MG63 (cell line): ENCODE results near the gene SLITRK3. TPM values are rescaled to one million over a fixed set of nuclear protein-coding genes. Genes with fewer than 3 reads are reported as not detected.

Experiments
- DNase-seq: peaks from one replicate; pipeline ENCODE4 v3.0.0-alpha.2; 2020
- H3K27me3 ChIP-seq: fragments of 250-450 bp; sonication (Bioruptor Pico); 2 replicates; pipeline ENCODE4 v1.5.1; 2020; ENCODE audit warnings: mild to moderate bottlenecking, moderate library complexity
- H3K36me3 ChIP-seq: fragments of 250-450 bp; sonication (Bioruptor Pico); 2 replicates; pipeline ENCODE4 v1.5.1; 2020; ENCODE audit warnings: mild to moderate bottlenecking, moderate library complexity
- H3K4me3 ChIP-seq: fragments of 250-450 bp; sonication (Bioruptor Pico); 2 replicates; pipeline ENCODE4 v1.5.1; 2020; ENCODE audit warnings: mild to moderate bottlenecking, moderate library complexity
- H3K9me3 ChIP-seq: fragments of 250-450 bp; sonication (Bioruptor Pico); 2 replicates; pipeline ENCODE4 v1.5.1; 2020; ENCODE audit warnings: mild to moderate bottlenecking, moderate library complexity
- total RNA-seq: library from RNA; depleted of rRNA; stranded (reverse); fragments of >200 nt; shearing (Covaris generic); gene quantifications from 2 replicates; pipeline ENCODE4 v1.2.3, GENCODE V29; 2014; ENCODE audit warnings: low replicate concordance

Gene SLITRK3
- total RNA-seq, 1 experiment from 2014 or later: not detected

GRCh38 chr3:165196577-165197480 is 645 bp upstream of the SLITRK3 start:
- Histone ChIP-seq H3K27me3 (peaks cover 58% of the 10 kb centered on the region), H3K4me3 (peak overlapping the region; percentile 33), H3K36me3 (no peaks in the 10 kb centered on the region), H3K9me3 (no peaks in the 10 kb centered on the region)
- peak; percentile 25 for DNase-seq

- DNase-seq: no peak
- Histone ChIP-seq H3K4me3 (no peak overlapping the region), H3K9me3 (no peaks in the 10 kb centered on the region), H3K27me3 (peaks cover 57% of the 10 kb centered on the region), H3K36me3 (no peaks in the 10 kb centered on the region)
Measured at GRCh38 chr3:165195241-165195639, 944 bp downstream of the SLITRK3 start.

- Histone ChIP-seq H3K36me3 (no peaks in the 10 kb centered on the region), H3K4me3 (no peak overlapping the region), H3K9me3 (no peaks in the 10 kb centered on the region), H3K27me3 (peaks cover 57% of the 10 kb centered on the region)
- no peak for DNase-seq
Measured at GRCh38 chr3:165194511-165195240, 1.5 kb downstream of the SLITRK3 start.

- Histone ChIP-seq H3K9me3 (no peaks in the 10 kb centered on the region), H3K27me3 (peaks cover 54% of the 10 kb centered on the region), H3K4me3 (no peak overlapping the region), H3K36me3 (no peaks in the 10 kb centered on the region)
- DNase-seq: no peak
Measured at GRCh38 chr3:165193366-165194254, 2.6 kb downstream of the SLITRK3 start.

- DNase-seq: no peak
- no peaks in the 10 kb centered on the region for H3K9me3 ChIP-seq
- H3K4me3 ChIP-seq: no peak overlapping the region
- H3K36me3 ChIP-seq: no peaks in the 10 kb centered on the region
- peaks cover 54% of the 10 kb centered on the region for H3K27me3 ChIP-seq
Measured at GRCh38 chr3:165192610-165193192, 3.5 kb downstream of the SLITRK3 start.

GRCh38 chr3:165191491-165191890 is 4.7 kb downstream of the SLITRK3 start:
- H3K36me3 ChIP-seq: no peaks in the 10 kb centered on the region
- H3K9me3 ChIP-seq: no peaks in the 10 kb centered on the region
- no peak for DNase-seq
- peaks cover 47% of the 10 kb centered on the region for H3K27me3 ChIP-seq
- H3K4me3 ChIP-seq: no peak overlapping the region

GRCh38 chr3:165188452-165188851 is 7.7 kb downstream of the SLITRK3 start:
- H3K9me3 ChIP-seq: no peaks in the 10 kb centered on the region
- H3K4me3 ChIP-seq: no peak overlapping the region
- H3K36me3 ChIP-seq: no peaks in the 10 kb centered on the region
- peaks cover 23% of the 10 kb centered on the region for H3K27me3 ChIP-seq
- DNase-seq: no peak

GRCh38 chr3:165185707-165186327 is 10.4 kb downstream of the SLITRK3 start:
- Histone ChIP-seq H3K36me3 (no peaks in the 10 kb centered on the region), H3K9me3 (no peaks in the 10 kb centered on the region), H3K27me3 (peaks cover 6% of the 10 kb centered on the region; the same call in 1 of the 2 replicates), H3K4me3 (no peak overlapping the region)
- DNase-seq: peak; percentile 32

GRCh38 chr3:165181556-165181955 is 14.6 kb downstream of the SLITRK3 start:
- no peak for DNase-seq
- Histone ChIP-seq H3K9me3 (no peaks in the 10 kb centered on the region), H3K4me3 (no peak overlapping the region), H3K27me3 (peaks cover 3% of the 10 kb centered on the region; the same call in 1 of the 2 replicates), H3K36me3 (no peaks in the 10 kb centered on the region)

- no peaks in the 10 kb centered on the region for H3K27me3 ChIP-seq
- H3K4me3 ChIP-seq: no peak overlapping the region
- no peak for DNase-seq
- H3K9me3 ChIP-seq: no peaks in the 10 kb centered on the region
- no peaks in the 10 kb centered on the region for H3K36me3 ChIP-seq
Measured at GRCh38 chr3:165170236-165170635, 25.9 kb downstream of the SLITRK3 start.

GRCh38 chr3:165169368-165169767 is 26.8 kb downstream of the SLITRK3 start:
- H3K4me3 ChIP-seq: no peak overlapping the region
- no peaks in the 10 kb centered on the region for H3K27me3 ChIP-seq
- no peaks in the 10 kb centered on the region for H3K36me3 ChIP-seq
- H3K9me3 ChIP-seq: no peaks in the 10 kb centered on the region
- no peak for DNase-seq

- Histone ChIP-seq H3K27me3 (no peaks in the 10 kb centered on the region), H3K36me3 (no peaks in the 10 kb centered on the region), H3K4me3 (no peak overlapping the region), H3K9me3 (no peaks in the 10 kb centered on the region)
- no peak for DNase-seq
Measured at GRCh38 chr3:165162883-165163282, 33.3 kb downstream of the SLITRK3 start.

- Histone ChIP-seq H3K27me3 (no peaks in the 10 kb centered on the region; the same call in 1 of the 2 replicates), H3K36me3 (no peaks in the 10 kb centered on the region), H3K9me3 (no peaks in the 10 kb centered on the region), H3K4me3 (no peak overlapping the region)
- DNase-seq: no peak
Measured at GRCh38 chr3:165159760-165160421, 36.3 kb downstream of the SLITRK3 start.

GRCh38 chr3:165158011-165158410 is 38.2 kb downstream of the SLITRK3 start:
- Histone ChIP-seq H3K27me3 (no peaks in the 10 kb centered on the region; the same call in 1 of the 2 replicates), H3K36me3 (no peaks in the 10 kb centered on the region)
- DNase-seq: no peak

GRCh38 chr3:165156757-165157420 is 39.3 kb downstream of the SLITRK3 start:
- H3K9me3 ChIP-seq: no peaks in the 10 kb centered on the region
- no peak overlapping the region for H3K4me3 ChIP-seq
- H3K36me3 ChIP-seq: no peaks in the 10 kb centered on the region
- H3K27me3 ChIP-seq: no peaks in the 10 kb centered on the region; the same call in 1 of the 2 replicates
- DNase-seq: no peak

More at GRCh38 chr3:165158011-165158410, 38.2 kb downstream of the SLITRK3 start:
- no peaks in the 10 kb centered on the region for H3K9me3 ChIP-seq
- no peak overlapping the region for H3K4me3 ChIP-seq
